Memory B cell (primary cell): ENCODE data around the gene PTPRD.

ENCODE experiments used
- ATAC-seq: fragments of 150-1000 bp; cut with Tn5 transposase; 2 replicates; pipeline ENCODE4 v1.10.0; 2021; ENCODE audit warnings: low read depth, mild to moderate bottlenecking, moderate library complexity
- DNase-seq, 2 donors: peaks; one replicate each; pipeline ENCODE4 v3.0.0; 2022; ENCODE audit warnings: low spot score in 2 of 2
- H3K27ac Mint-ChIP-seq: one replicate; pipeline ENCODE4 v1.8.0; 2022; ENCODE audit warnings: mild to moderate bottlenecking, moderate library complexity, mixed read lengths
- H3K27me3 Mint-ChIP-seq: one replicate; pipeline ENCODE4 v1.8.0; 2022; ENCODE audit warnings: mixed read lengths
- H3K36me3 Mint-ChIP-seq: one replicate; pipeline ENCODE4 v1.8.0; 2022; ENCODE audit warnings: mild to moderate bottlenecking, mixed read lengths
- H3K4me1 Mint-ChIP-seq: one replicate; pipeline ENCODE4 v1.8.0; 2022; ENCODE audit warnings: mixed read lengths
- H3K4me3 Mint-ChIP-seq: one replicate; pipeline ENCODE4 v1.8.0; 2022; ENCODE audit warnings: mild to moderate bottlenecking, moderate library complexity, mixed read lengths
- H3K9me3 Mint-ChIP-seq: one replicate; pipeline ENCODE4 v1.8.0; 2022; ENCODE audit warnings: mixed read lengths

PTPRD gene

DNA sequence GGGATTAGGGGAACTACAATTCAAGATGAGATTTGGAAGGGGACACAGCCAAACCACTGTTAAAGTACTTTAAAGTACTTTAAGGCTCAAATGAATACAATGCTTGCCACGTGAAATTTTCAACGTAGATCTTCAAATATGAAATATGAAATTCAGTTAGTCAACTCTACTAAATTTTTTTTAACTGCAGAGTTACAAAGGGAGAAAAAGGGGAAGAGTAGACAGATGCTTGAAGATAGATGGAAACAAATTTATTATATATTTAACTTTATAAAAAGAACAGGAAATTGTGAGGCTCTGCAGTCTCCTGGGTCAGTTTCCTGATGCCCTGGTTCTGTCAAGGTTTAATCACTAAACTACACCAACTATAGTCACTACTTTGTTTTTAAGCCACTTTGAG lies 2027.8 kb downstream of the PTPRD start:
- no peaks in the 10 kb centered on the region for H3K4me1 Mint-ChIP-seq
- H3K27me3 Mint-ChIP-seq: no peaks in the 10 kb centered on the region
- H3K4me3 Mint-ChIP-seq: no peak overlapping the region
- no peak overlapping the region for H3K27ac Mint-ChIP-seq
- DNase-seq: no peak
- H3K9me3 Mint-ChIP-seq: peaks cover under 1% of the 10 kb centered on the region
- ATAC-seq: no peak
- H3K36me3 Mint-ChIP-seq: no peaks in the 10 kb centered on the region

DNA sequence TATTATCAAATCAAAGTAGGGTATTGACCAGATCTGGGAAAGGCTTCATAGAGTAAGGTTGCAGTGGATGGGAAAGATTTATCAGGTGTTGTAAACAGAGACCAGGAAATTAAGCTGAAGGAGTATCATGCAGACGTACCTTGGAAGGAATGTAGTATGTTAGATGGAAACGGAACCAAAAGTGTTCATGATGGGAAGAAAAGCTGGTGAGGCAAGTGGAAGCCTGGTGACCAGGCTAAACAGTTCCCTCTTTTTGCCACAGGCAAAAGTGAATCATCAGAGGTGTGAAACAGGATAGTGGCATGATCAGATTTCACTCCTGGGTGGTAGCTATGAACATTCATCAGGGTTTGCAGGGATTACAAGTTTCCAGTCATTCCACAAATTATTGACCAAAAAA lies 2033.1 kb downstream of the PTPRD start:
- no peak overlapping the region for H3K4me3 Mint-ChIP-seq
- peaks cover 3% of the 10 kb centered on the region for H3K9me3 Mint-ChIP-seq
- ATAC-seq (no peak), DNase-seq (no peak)
- no peak overlapping the region for H3K27ac Mint-ChIP-seq
- no peaks in the 10 kb centered on the region for H3K36me3 Mint-ChIP-seq
- peaks cover 2% of the 10 kb centered on the region for H3K27me3 Mint-ChIP-seq
- no peaks in the 10 kb centered on the region for H3K4me1 Mint-ChIP-seq

DNA sequence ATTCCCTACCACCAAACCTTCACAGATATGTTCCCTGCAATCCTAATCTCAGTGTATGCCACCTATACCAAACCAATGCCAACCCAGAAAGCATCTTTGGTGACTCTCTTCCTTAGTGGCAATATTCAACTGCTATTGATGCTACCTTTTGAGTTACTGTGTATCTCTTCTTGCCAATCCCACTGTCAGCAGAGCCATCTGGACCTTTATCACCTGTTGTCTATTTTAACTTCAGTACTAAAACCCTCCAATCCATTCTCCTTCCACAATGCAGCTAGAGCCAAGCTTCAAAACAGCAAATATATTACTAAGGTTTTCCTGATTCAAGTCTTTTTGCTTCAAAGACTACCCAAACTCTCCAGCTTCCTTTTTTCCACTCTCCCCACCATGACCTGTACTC lies 2036.1 kb downstream of the PTPRD start:
- Mint-ChIP-seq H3K27me3 (peaks cover 2% of the 10 kb centered on the region), H3K9me3 (peaks cover 3% of the 10 kb centered on the region), H3K4me3 (no peak overlapping the region), H3K4me1 (no peaks in the 10 kb centered on the region), H3K36me3 (no peaks in the 10 kb centered on the region), H3K27ac (no peak overlapping the region)
- DNase-seq (no peak), ATAC-seq (no peak)

DNA sequence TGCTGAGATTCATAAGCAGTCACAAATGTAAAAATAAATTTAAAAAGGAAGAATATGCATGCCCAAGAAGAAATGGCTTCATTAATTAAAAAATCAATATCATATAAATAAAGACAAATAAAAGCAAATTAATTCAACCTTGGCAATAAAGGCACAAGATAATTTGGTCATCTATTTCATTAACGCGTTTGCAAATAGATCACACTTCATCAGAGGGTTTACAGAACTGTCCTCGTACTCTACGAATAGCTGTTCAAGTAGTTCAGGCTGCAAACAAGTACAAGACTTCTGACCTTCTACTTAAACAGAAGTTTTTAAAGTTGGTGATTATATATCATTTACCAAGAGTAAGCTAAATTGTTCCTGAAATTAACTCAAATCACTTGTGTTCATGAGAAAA lies 2038.0 kb downstream of the PTPRD start:
- H3K36me3 Mint-ChIP-seq: no peaks in the 10 kb centered on the region
- peaks cover 2% of the 10 kb centered on the region for H3K9me3 Mint-ChIP-seq
- DNase-seq (no peak), ATAC-seq (no peak)
- H3K27ac Mint-ChIP-seq: no peak overlapping the region
- H3K4me3 Mint-ChIP-seq: no peak overlapping the region
- peaks cover 2% of the 10 kb centered on the region for H3K27me3 Mint-ChIP-seq
- no peaks in the 10 kb centered on the region for H3K4me1 Mint-ChIP-seq

DNA sequence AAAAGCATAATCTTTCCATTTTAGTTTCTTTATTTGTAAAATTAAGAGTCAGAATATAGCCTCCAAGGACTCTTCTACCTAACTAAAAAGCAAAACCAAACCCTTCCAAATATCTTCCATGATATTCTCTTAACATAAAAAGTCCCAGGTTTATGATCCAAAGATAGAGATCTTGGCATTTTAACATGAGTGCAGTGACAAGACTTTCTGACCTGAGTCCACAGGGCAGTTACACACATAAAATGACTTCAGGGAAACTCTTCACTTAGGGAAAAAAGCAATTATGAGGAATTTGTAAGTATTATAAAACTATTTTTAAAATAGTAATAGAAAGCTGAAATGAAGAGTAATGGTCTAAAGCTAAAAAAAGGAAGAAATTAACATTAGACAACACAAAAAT lies 2040.6 kb downstream of the PTPRD start:
- H3K4me3 Mint-ChIP-seq: no peak overlapping the region
- peaks cover under 1% of the 10 kb centered on the region for H3K27me3 Mint-ChIP-seq
- ATAC-seq (no peak), DNase-seq (no peak)
- no peak overlapping the region for H3K27ac Mint-ChIP-seq
- H3K36me3 Mint-ChIP-seq: no peaks in the 10 kb centered on the region
- no peaks in the 10 kb centered on the region for H3K4me1 Mint-ChIP-seq
- no peaks in the 10 kb centered on the region for H3K9me3 Mint-ChIP-seq

DNA sequence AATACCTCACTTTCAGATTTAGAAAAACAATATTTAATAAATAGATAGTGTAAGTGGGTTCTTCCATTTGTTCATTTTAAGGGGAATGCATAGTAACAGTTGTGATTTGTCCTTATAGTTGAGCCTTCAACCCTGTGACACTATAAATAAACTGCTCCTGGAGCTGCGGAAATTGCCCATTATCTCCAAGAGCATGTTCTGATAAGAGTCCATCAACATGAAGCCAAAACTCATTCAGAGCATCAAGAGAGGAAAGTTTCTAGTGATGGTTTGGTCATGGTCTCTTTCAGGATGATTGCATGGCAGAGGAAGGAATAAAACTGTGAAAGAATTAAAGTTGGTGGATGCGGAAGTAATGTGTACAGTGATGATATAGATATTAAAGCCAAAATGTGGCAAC lies 2041.2 kb downstream of the PTPRD start:
- Mint-ChIP-seq H3K4me3 (no peak overlapping the region), H3K36me3 (no peaks in the 10 kb centered on the region), H3K27ac (no peak overlapping the region), H3K9me3 (no peaks in the 10 kb centered on the region), H3K4me1 (no peaks in the 10 kb centered on the region), H3K27me3 (peaks cover 1% of the 10 kb centered on the region)
- ATAC-seq (no peak), DNase-seq (no peak)

DNA sequence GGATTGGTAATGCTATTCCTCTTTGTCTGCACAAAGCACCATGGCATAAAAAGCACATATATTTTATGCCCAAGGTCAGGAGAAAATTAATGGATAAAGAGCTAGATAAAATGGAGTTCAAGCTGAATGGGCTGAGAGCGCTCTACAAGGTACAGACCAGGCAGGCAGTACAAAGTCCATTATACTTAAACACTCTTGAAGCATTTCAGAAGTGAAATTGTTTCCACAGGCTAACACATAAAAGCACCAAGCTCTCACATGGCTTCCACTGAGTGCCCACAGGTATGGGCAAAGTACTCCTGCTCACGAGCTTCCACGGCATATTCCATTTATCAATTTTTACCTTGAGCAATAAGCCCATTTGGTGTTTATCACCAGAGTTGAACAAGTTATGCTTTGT lies 2042.0 kb downstream of the PTPRD start:
- Mint-ChIP-seq H3K36me3 (no peaks in the 10 kb centered on the region), H3K27ac (no peak overlapping the region)

DNA sequence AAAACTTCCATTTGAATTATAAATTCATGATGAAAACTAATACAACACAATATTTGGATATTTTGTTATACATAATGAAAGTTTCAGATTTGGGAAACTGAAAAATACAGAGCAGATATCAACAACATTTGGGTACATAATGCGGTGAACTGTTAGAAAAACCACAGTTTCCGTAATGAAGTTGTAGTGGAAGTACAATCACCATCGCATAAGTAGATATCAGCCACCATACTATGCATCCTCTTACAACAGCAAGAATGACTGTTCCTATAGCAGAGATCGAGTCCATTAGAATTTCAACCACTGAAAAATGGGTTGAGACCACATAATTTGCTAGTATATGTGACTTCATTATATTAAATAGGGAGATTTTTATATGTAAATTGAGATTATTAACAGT lies 2043.0 kb downstream of the PTPRD start:
- no peaks in the 10 kb centered on the region for H3K4me1 Mint-ChIP-seq
- H3K36me3 Mint-ChIP-seq: no peaks in the 10 kb centered on the region
- peaks cover 1% of the 10 kb centered on the region for H3K27me3 Mint-ChIP-seq
- DNase-seq (no peak), ATAC-seq (no peak)
- H3K4me3 Mint-ChIP-seq: no peak overlapping the region
- H3K27ac Mint-ChIP-seq: no peak overlapping the region
- H3K9me3 Mint-ChIP-seq: no peaks in the 10 kb centered on the region

More for the DNA sequence above, 2042.0 kb downstream of the PTPRD start:
- no peak for ATAC-seq
- Mint-ChIP-seq H3K4me1 (no peaks in the 10 kb centered on the region), H3K9me3 (no peaks in the 10 kb centered on the region), H3K4me3 (no peak overlapping the region), H3K27me3 (peaks cover 1% of the 10 kb centered on the region)
- DNase-seq: no peak

DNA sequence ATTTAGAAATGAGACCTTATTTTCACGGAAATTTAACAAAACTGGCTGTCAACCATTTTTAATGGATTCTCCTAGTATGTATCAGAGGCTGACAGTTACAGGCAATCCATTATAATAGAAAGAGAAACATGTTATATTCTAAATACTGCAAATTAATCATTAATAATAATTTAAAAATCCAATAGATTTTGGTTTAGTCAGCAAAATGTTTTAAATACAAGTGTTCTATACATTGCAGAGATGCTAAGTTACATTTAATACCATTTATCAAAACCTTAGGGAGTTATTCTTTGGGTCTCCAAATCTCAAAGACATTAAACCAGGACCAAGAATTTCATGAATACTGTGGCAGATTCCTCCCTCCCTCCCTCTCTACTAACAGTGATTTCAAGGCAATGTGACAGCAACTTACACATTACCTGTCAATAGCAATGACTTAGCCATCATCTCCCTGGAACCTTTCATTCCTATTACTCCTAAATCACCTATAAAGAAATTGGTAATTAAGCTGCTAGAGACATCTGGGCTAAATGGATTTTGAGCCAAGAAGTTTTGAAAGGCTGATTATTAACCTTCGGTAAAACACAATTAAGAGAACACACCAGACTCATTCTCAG lies 2044.7 kb downstream of the PTPRD start:
- no peaks in the 10 kb centered on the region for H3K4me1 Mint-ChIP-seq
- no peak overlapping the region for H3K27ac Mint-ChIP-seq
- H3K4me3 Mint-ChIP-seq: no peak overlapping the region
- H3K36me3 Mint-ChIP-seq: no peaks in the 10 kb centered on the region
- ATAC-seq (no peak), DNase-seq (no peak)
- no peaks in the 10 kb centered on the region for H3K9me3 Mint-ChIP-seq
- peaks cover 1% of the 10 kb centered on the region for H3K27me3 Mint-ChIP-seq

DNA sequence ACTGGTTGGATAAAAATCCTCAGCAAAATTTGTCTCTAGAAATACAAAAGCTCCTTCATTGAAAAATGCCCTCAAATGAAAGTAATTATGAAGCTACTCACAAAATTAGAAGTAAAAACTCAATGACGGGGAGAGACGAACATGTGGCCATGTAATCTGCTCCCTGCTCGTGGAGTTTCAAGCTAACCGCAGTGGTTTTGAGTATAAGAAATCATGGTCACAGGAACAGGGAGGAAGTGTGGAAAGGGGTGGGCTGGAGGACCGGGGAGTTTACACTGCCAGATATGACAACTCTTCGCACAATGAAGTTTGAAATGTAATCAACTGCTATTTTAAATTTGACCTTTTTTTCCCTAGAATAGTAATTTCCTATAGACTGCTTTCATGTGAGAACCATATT lies 2047.8 kb downstream of the PTPRD start:
- Mint-ChIP-seq H3K27me3 (peaks cover 1% of the 10 kb centered on the region), H3K4me3 (no peak overlapping the region), H3K9me3 (no peaks in the 10 kb centered on the region), H3K4me1 (no peaks in the 10 kb centered on the region), H3K36me3 (no peaks in the 10 kb centered on the region), H3K27ac (no peak overlapping the region)
- no peak for ATAC-seq
- DNase-seq: no peak

DNA sequence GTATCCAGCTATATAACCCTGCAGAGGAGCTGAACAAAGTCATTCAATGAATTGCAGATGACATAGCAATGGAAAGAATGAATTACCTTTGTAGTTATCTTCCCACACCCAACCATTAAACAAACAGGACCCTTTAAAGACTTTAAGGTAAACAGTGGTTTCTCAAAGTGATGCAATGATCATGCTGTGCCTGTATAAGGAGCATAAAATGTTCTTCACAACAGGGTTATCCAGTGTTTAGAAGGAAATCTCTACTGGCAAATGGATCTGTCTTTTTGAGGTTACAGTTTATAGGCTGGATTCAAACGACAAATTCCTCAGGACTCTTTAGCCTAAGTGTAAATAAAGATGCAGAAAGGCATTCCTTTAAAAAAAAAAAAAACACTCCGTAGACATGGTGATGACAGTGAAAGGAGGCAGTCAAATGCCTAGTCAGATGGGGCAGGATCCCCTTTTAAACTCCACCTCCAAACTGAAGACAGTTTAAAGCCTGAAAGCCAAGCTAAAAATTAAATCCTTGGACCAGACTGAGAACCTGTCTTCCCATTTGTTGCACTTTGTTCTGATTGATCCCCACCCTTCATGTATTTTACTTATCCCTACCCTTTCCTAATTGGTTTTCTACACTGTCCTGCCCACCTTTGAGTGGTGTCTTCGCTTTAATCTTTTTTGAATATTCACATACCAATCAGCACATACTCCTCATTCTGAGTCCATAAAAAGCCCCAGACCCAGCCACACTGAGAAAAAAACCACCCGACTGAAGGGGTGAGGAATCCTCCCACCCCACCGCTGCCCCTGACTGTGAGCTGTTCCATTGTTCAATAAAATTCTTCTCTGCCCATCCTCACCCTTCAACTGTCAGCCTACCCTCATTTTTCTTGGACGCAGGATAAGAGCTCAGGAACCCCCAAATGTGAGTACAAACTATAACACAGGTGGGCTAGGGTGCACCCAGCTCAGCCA lies 2052.0 kb downstream of the PTPRD start:
- no peaks in the 10 kb centered on the region for H3K27me3 Mint-ChIP-seq
- DNase-seq (no peak), ATAC-seq (no peak)
- H3K4me3 Mint-ChIP-seq: no peak overlapping the region
- no peaks in the 10 kb centered on the region for H3K36me3 Mint-ChIP-seq
- H3K27ac Mint-ChIP-seq: no peak overlapping the region
- H3K4me1 Mint-ChIP-seq: no peaks in the 10 kb centered on the region
- H3K9me3 Mint-ChIP-seq: no peaks in the 10 kb centered on the region

DNA sequence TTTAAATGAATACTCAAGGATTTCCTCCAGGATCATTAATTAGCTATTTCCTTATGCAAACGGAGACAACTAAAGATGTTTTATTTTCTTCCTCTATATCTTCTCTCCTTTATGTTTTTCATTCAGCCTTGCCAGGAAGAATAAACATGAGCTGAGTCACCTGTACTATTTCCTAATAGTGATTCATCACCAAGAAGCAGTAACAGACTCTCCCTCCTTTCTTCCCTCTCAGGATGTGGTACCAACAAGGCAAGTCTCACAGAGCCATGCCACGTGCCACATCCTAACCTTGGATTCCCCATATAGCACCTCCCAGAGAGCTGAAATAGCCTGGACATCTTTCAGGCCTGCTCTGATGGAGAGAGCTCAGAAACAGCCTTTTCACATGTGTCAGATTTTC lies 2054.6 kb downstream of the PTPRD start:
- no peak for DNase-seq
- Mint-ChIP-seq H3K27ac (no peak overlapping the region), H3K4me3 (no peak overlapping the region), H3K4me1 (no peaks in the 10 kb centered on the region), H3K27me3 (no peaks in the 10 kb centered on the region), H3K9me3 (no peaks in the 10 kb centered on the region), H3K36me3 (no peaks in the 10 kb centered on the region)
- no peak for ATAC-seq

DNA sequence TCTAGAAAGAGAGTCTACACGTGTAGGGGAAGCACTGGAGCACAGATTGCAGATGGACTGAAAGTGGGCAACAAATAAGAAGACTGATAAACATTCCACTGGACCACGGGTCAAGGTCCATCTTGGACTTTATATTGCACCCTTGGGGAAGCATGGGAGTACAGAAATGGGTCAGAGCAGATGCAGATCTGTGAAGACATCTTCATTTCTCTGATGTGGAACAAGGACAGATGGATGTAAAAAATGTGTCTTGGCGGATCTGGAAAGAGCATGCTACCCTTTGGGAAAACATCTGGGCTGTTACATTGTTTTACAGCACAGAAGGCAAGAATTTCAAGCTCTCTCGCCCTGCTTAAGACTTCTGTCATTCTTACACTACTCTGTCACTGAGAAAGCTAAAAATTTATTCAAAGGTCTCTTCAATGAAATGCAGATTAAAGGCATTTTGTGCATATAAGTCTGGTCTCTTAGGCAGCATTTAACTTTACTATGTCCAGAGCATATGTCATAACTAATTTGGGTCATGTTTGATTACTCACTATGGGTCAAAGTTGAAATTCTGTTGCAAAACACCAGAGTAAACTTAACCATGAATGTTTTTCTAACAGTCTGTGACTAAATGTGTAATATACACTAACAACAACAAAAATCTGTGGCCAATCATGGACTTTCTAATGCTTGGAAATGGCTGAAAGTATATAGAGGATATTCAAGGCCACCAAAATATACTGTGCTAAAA lies 2056.9 kb downstream of the PTPRD start:
- ATAC-seq (no peak), DNase-seq (no peak)
- H3K36me3 Mint-ChIP-seq: no peaks in the 10 kb centered on the region
- no peaks in the 10 kb centered on the region for H3K4me1 Mint-ChIP-seq
- H3K9me3 Mint-ChIP-seq: no peaks in the 10 kb centered on the region
- H3K27ac Mint-ChIP-seq: no peak overlapping the region
- H3K4me3 Mint-ChIP-seq: no peak overlapping the region
- H3K27me3 Mint-ChIP-seq: no peaks in the 10 kb centered on the region

DNA sequence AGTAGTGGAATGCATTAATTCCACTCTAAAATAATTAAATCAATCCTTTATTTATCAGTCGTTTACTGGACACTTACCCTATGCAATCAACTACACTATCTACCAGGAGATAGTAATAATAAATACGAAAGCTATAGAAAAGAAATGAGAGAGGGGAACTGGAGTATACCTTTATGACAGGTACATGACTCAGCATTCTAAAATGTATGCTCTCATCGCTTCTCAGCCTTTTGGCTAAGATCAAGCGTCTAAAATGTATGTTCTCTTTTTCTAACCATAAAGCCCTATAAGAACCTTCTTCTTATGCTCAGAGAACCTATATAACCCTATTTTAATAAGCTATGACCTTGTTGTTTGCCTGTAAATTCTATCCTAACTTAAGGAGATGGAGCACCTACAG lies 2059.4 kb downstream of the PTPRD start:
- no peaks in the 10 kb centered on the region for H3K27me3 Mint-ChIP-seq
- no peaks in the 10 kb centered on the region for H3K4me1 Mint-ChIP-seq
- ATAC-seq (no peak), DNase-seq (no peak)
- H3K4me3 Mint-ChIP-seq: no peak overlapping the region
- no peaks in the 10 kb centered on the region for H3K9me3 Mint-ChIP-seq
- H3K36me3 Mint-ChIP-seq: no peaks in the 10 kb centered on the region
- no peak overlapping the region for H3K27ac Mint-ChIP-seq
